ENCODE data around the gene CBLIF. TPM values are rescaled to one million over a fixed set of nuclear protein-coding genes. Genes with fewer than 3 reads are reported as not detected.

CBLIF gene
- not detected in 2 replicates for total RNA-seq

GRCh38 chr11:59845399-59845798 lies at the start of gene CBLIF:
CBLIF (minus strand) TSS chr11:59845499; CDS start chr11:59845453, 46 bp downstream.

GRCh38 chr11:59878575-59878974 lies 33.3 kb upstream of the CBLIF start, which contains the start of gene OOSP3:
OOSP3 (plus strand) TSS chr11:59878782; CDS start chr11:59878809, 27 bp downstream.

GRCh38 chr11:59866397-59866796 lies 21.1 kb upstream of the CBLIF start, which contains the start of gene TCN1:
TCN1 (minus strand) TSS chr11:59866487; CDS start chr11:59866470, 17 bp downstream.

GRCh38 chr11:59810189-59810910 lies 34.9 kb downstream of the CBLIF start, which contains the start of gene MRPL16:
MRPL16 (minus strand) TSS chr11:59810778; CDS start chr11:59810658, 120 bp downstream.

Other genes starting within 250 kb of the CBLIF start
- 20.7 and 29.5 TPM in 2 replicates for gene OSBP, start 229.7 kb downstream of the CBLIF start, total RNA-seq
- 12.0 and 14.9 TPM in 2 replicates for gene PATL1, start 176.5 kb downstream of the CBLIF start, total RNA-seq
- gene OR10V1, start 131.7 kb downstream of the CBLIF start, total RNA-seq, result not detected in 2 replicates
- 6.7 and 8.1 TPM in 2 replicates for gene STX3, start 90.1 kb downstream of the CBLIF start, total RNA-seq
- gene MRPL16, start 34.7 kb downstream of the CBLIF start, total RNA-seq, result 57.1 and 71.9 TPM in 2 replicates
- not detected in 2 replicates for gene TCN1, start 21.0 kb upstream of the CBLIF start, total RNA-seq
- not detected in 2 replicates for gene OOSP3, start 33.3 kb upstream of the CBLIF start, total RNA-seq
- gene OOSP1, start 92.9 kb upstream of the CBLIF start, total RNA-seq, result not detected in 2 replicates
- gene OOSP4A, start 118.5 kb upstream of the CBLIF start, total RNA-seq, result not detected in 2 replicates
- not detected in 2 replicates for gene OOSP4B, start 171.7 kb upstream of the CBLIF start, total RNA-seq
- gene OOSP2, start 194.9 kb upstream of the CBLIF start, total RNA-seq, result not detected in 2 replicates
- gene MS4A3, start 211.2 kb upstream of the CBLIF start, total RNA-seq, result not detected in 2 replicates
- not detected in 2 replicates for gene MS4A2, start 243.2 kb upstream of the CBLIF start, total RNA-seq